ENCODE data around the gene CNTNAP5.

The CNTNAP5 gene

DNA sequence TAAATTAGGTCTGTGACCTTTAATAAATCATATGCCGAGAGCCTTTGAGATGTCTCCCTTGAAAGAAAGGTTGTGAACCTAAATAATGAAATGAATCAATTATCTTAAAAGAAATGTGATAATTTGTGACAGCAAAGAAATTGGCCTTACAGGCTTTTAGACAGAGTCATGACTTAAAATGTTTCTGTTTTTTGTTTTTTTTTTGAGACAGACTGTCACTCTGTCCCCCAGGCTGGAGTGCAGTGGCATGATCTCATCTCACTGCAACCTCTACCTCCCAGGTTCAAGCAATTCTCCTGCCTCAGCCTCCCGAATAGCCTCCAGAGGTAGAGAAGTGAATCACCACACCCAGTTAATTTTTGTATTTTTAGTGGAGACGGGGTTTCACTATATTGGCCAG, 898.0 kb downstream of the CNTNAP5 start:
- DNase-seq: no peak

DNA sequence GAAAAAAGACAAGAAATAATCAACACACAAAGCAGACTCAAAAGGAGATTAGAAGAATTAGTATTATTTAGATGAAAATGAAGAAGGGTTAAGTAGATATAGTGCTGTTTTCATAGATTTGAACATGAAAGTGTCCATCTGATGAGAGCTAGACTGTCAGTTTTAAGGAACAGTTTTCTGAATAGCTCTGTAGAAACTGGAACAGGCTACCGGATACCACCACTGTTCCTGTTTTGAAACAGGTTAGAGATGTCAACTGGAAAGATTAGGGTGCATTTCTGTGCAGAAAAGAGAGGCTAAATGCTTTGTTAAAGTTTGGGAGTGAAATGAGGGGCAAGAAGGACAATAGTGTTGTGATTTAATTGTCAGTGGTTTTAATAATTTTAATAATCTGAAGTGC, 908.8 kb downstream of the CNTNAP5 start:
- no peak for DNase-seq

DNA sequence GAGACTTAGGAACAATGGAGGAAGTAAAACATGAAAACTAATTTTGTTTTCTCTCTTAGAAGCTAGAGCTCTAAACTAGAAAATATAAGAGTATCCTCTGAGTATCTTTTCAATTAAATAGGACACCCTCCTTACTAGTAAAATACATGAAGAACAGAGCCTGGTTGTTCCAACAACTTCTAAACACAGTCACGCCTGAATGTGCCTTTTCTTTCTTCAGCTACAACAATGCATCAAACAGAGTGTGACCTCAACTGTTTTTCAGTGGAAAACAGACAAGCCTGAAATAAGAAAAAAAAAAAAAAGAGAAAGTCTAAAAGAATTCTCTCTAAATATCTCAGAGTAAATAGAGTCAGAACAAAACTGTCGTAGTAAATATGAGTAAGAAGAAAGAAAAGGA, 928.8 kb downstream of the CNTNAP5 start:
- DNase-seq: no peak

DNA sequence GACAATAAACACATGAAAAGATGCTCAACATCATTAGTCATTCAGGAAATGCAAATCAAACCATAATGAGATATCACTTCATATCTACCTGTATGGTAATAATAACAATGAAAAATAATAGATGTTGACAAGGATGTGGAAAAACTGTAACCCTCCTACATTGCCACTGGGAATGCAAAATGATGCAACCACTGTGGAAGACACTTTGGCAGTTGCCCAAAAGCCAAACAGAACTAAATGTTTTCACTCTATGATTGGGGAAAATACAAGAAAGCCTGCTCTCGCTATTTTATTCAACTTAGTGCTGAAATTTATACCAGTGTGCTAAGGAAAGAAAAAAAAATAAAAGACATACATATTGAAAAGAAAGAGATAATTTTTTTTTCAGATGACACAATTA, 934.5 kb downstream of the CNTNAP5 start:
- no peak for DNase-seq

DNA sequence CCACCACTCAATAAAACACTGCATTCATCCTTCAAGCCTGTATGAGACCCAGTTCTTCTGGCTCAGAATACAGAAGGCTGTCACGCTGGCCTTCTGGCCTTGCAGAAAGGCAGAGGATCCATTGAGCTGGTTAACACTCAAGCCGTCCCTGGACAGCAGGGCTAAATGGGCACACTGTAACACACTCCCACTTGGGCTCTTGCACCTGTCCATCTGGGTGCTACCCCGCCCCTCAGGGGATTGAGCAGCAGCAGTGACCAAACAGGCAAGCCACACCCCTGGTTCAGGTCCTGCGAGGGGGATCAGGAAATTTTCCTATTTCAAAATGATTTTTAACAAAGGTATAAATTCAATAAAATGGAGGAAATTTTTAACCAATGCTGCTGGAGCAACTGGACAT, 936.0 kb downstream of the CNTNAP5 start:
- no peak for DNase-seq
